Esophagus squamous epithelium (tissue), 4 donors: ENCODE measurements around the gene NACC1.

ENCODE experiments used
- CTCF ChIP-seq, 6 experiments: fragments of 450-650 bp in 4 of 6; fragments of 200-600 bp in 2 of 6; sonication (generic) in 2 of 6; IDR thresholded peaks; one replicate each; pipeline ENCODE4 v1.5.1; 2016 to 2019; ENCODE audit warnings: antibody characterized with exemption in 6 of 6, mild to moderate bottlenecking in 4 of 6, moderate library complexity in 4 of 6
- POLR2A ChIP-seq, 4 donors: fragments of 450-650 bp; IDR thresholded peaks; one replicate each; pipeline ENCODE4 v1.6.1; 2017; ENCODE audit warnings: antibody characterized with exemption in 4 of 4, mild to moderate bottlenecking in 4 of 4, moderate library complexity in 3 of 4

GRCh38 chr19:13073263-13073662 is 44.8 kb upstream of the NACC1 start:
- TF ChIP-seq POLR2A (IDR thresholded peaks at IDR 0.05) (no peak), CTCF (IDR thresholded peaks at IDR 0.05) (no peak)
